ENCODE measurements around the gene TMEM86B. TPM values are rescaled to one million over a fixed set of nuclear protein-coding genes. Genes with fewer than 3 reads are reported as not detected.

TMEM86B gene
- total RNA-seq, 1 experiment from 2014 or later = 4.2 TPM

DNA sequence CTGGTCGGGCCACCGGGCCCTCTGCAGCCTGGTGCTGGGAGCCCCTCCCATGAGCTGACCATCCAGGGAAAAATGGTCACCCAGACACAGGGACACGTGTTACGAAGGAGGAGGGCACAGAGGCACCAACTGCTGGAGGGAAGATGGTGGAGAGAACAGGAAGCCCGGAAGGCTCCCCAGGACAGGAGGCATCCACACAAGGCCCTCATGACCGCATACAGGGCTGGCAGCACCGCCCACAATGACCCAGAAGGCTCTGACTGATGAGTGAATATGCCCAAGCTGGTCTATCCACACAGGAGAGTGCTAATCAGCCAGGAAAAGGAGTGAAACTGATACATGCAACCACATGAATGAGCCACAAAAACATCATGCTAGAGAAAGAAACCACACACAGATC, 14.0 kb upstream of the TMEM86B start:
- Mint-ChIP-seq H3K27ac (ENCODE audit: low read depth, unreplicated experiment) (peak overlapping the region; percentile 55), H3K9me3 (ENCODE audit: unreplicated experiment) (no peaks in the 10 kb centered on the region), H3K4me1 (ENCODE audit: insufficient read depth, unreplicated experiment) (no peaks in the 10 kb centered on the region), H3K36me3 (ENCODE audit: insufficient read depth, unreplicated experiment) (peaks cover 51% of the 10 kb centered on the region), H3K27me3 (ENCODE audit: insufficient read depth, unreplicated experiment) (no peaks in the 10 kb centered on the region), H3K4me3 (ENCODE audit: unreplicated experiment) (no peak overlapping the region)
- TF ChIP-seq, protein P1, sequence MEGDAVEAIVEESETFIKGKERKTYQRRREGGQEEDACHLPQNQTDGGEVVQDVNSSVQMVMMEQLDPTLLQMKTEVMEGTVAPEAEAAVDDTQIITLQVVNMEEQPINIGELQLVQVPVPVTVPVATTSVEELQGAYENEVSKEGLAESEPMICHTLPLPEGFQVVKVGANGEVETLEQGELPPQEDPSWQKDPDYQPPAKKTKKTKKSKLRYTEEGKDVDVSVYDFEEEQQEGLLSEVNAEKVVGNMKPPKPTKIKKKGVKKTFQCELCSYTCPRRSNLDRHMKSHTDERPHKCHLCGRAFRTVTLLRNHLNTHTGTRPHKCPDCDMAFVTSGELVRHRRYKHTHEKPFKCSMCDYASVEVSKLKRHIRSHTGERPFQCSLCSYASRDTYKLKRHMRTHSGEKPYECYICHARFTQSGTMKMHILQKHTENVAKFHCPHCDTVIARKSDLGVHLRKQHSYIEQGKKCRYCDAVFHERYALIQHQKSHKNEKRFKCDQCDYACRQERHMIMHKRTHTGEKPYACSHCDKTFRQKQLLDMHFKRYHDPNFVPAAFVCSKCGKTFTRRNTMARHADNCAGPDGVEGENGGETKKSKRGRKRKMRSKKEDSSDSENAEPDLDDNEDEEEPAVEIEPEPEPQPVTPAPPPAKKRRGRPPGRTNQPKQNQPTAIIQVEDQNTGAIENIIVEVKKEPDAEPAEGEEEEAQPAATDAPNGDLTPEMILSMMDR (IDR thresholded peaks at IDR 0.05; ENCODE audit: unreplicated experiment) = no peak
- BruUV-seq (replicated peaks) = no TSS peak
- POLR2A ChIA-PET = no interaction called here
- intact Hi-C loops (cut with micrococcal nuclease) = no loop called here
- CTCF ChIA-PET = no interaction called here
- DNase-seq (ENCODE audit: unreplicated experiment) = no peak

DNA sequence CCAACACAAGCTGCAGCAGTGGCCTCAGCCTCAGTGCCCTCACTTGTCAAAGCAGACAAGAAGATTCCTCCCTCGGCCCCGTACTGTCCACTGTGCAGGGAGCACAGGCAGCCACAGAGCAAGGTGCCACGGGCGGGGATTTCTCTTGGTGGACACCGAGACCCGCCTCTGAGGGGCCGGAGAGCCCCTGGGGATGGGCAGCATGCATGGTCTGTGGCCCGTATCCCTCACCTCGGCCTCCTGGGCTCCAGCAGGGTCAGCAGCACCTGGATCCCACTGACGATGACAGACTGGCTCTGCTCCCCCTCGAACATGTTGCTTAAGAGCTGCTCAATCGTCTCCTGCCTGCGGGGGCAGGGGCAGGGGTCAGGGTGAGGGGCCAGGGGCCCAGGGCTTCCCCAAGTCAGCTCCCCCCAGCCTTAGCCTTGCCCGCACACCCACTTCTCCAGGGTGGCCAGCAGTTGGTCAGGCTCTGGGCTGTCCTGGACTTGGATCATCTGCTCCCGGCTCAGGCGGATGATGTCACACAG, 13.4 kb upstream of the TMEM86B start:
- ChIA-PET POLR2A (no interaction called here), CTCF (interaction anchor here (0.6 kb wide), 1 partner anchor 101 kb away, joined by 3 read pairs; no protein-coding TSS in a partner anchor)
- Mint-ChIP-seq H3K4me3 (ENCODE audit: unreplicated experiment) (no peak overlapping the region), H3K27ac (ENCODE audit: low read depth, unreplicated experiment) (no peak overlapping the region), H3K36me3 (ENCODE audit: insufficient read depth, unreplicated experiment) (peaks cover 55% of the 10 kb centered on the region), H3K4me1 (ENCODE audit: insufficient read depth, unreplicated experiment) (no peaks in the 10 kb centered on the region), H3K27me3 (ENCODE audit: insufficient read depth, unreplicated experiment) (no peaks in the 10 kb centered on the region), H3K9me3 (ENCODE audit: unreplicated experiment) (no peaks in the 10 kb centered on the region)
- TF ChIP-seq, protein P1 (IDR thresholded peaks at IDR 0.05; ENCODE audit: unreplicated experiment) = no peak
- no TSS peak for BruUV-seq (replicated peaks)
- intact Hi-C loops (cut with micrococcal nuclease) = no loop called here
- DNase-seq (ENCODE audit: unreplicated experiment) = no peak

DNA sequence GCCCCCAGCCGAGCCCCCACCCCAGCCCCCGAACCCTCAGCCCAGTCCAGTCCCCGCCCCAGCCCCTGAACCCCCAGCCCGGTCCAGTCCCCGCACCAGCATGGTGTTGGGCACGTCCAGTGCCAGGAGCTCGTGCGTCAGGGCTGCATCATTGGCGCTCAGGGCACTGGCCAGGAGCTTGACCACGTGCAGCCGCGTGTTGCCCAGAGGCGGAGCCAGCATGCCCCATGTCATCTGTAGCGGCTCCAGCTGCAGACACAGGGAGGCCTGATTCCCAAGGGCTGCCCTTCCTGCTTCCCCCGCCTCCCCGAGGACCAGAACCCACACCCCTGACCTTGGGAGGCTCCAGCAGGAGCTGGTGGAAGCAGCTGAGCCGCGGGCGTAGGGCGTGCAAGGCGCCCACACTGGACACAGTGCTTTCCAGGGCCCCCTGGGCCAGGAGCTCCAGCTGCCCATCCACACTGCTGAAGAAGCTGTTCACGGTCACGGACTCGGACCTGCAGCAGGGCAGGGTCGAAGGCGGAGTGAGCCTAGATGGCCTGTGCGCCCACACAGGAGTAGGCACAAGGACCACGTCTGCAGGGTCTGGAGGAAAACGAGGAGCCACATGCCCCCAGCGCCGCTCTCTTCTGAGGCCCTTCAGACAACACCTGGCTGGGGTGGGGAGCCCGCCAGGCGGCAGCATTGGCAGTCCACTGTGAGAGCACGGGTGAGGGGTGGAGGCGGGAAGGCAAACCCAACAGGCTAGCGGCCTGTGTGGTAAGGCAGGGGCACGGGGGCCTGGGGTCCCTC, 12.8 kb upstream of the TMEM86B start:
- no peak for DNase-seq (ENCODE audit: unreplicated experiment)
- TF ChIP-seq, protein P1 (IDR thresholded peaks at IDR 0.05; ENCODE audit: unreplicated experiment) = no peak
- no peaks in the 10 kb centered on the region for H3K4me1 Mint-ChIP-seq (ENCODE audit: insufficient read depth, unreplicated experiment)
- BruUV-seq (replicated peaks) = no TSS peak
- no peaks in the 10 kb centered on the region for H3K9me3 Mint-ChIP-seq (ENCODE audit: unreplicated experiment)
- POLR2A ChIA-PET = no interaction called here
- H3K27me3 Mint-ChIP-seq (ENCODE audit: insufficient read depth, unreplicated experiment) = no peaks in the 10 kb centered on the region
- intact Hi-C loops (cut with micrococcal nuclease) = no loop called here
- H3K4me3 Mint-ChIP-seq (ENCODE audit: unreplicated experiment) = no peak overlapping the region
- CTCF ChIA-PET = interaction anchor here (0.6 to 1.2 kb wide), 3 partner anchors 14 to 167 kb away, joined by 3 to 6 read pairs (median 3); no protein-coding TSS in a partner anchor
- peaks cover 57% of the 10 kb centered on the region for H3K36me3 Mint-ChIP-seq (ENCODE audit: insufficient read depth, unreplicated experiment)
- H3K27ac Mint-ChIP-seq (ENCODE audit: low read depth, unreplicated experiment) = no peak overlapping the region

DNA sequence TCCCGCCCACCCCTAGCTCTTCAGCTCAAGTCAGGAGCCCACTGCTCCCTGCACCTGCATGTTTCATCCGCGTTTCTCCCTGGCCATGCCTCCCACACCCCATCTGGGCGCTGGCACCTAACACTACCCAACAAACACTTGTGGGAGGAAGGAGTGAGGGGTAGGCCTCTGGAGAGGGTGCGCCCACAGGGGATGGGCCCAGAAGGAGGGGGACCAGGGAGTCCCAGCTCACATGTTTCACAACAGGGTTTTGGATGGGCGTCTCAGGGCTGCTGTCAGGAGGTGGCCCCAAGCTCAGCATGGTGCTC, 12.1 kb upstream of the TMEM86B start:
- ChIA-PET CTCF (interaction anchor here (0.6 to 1.2 kb wide), 2 partner anchors 15 to 168 kb away, joined by 3 to 6 read pairs; no protein-coding TSS in a partner anchor), POLR2A (interaction anchor here (0.9 kb wide), 1 partner anchor 18 kb away, joined by 3 read pairs; the partner anchor contains the start of gene PPP6R1)
- intact Hi-C loops (cut with micrococcal nuclease) = no loop called here
- Mint-ChIP-seq H3K9me3 (ENCODE audit: unreplicated experiment) (no peaks in the 10 kb centered on the region), H3K36me3 (ENCODE audit: insufficient read depth, unreplicated experiment) (peaks cover 61% of the 10 kb centered on the region), H3K4me3 (ENCODE audit: unreplicated experiment) (no peak overlapping the region), H3K4me1 (ENCODE audit: insufficient read depth, unreplicated experiment) (no peaks in the 10 kb centered on the region), H3K27me3 (ENCODE audit: insufficient read depth, unreplicated experiment) (no peaks in the 10 kb centered on the region), H3K27ac (ENCODE audit: low read depth, unreplicated experiment) (no peak overlapping the region)
- TF ChIP-seq, protein P1 (IDR thresholded peaks at IDR 0.05; ENCODE audit: unreplicated experiment) = no peak
- BruUV-seq (replicated peaks) = no TSS peak
- DNase-seq (ENCODE audit: unreplicated experiment) = no peak
